ENCODE data around the gene GALP.

DNA sequence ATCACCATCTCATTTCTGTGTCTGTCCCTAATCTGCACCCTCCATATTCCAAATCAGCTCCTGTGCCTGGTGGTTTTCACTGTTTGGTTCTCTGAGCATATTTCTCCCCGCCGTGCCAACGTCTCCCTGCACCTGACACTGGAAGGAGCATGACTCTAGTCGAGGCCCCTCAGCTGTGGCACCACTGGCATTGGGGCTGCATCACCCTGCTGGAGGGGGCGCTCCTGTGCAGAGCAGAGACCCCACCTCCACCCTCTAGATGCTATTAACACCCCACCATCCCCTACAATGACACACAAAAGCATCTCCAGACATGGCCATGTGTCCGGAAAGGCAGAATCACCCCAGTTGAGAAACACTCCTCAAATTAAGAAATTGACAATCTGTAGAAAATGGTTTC lies 47.1 kb downstream of the GALP start:
- TF ChIP-seq, protein P1, sequence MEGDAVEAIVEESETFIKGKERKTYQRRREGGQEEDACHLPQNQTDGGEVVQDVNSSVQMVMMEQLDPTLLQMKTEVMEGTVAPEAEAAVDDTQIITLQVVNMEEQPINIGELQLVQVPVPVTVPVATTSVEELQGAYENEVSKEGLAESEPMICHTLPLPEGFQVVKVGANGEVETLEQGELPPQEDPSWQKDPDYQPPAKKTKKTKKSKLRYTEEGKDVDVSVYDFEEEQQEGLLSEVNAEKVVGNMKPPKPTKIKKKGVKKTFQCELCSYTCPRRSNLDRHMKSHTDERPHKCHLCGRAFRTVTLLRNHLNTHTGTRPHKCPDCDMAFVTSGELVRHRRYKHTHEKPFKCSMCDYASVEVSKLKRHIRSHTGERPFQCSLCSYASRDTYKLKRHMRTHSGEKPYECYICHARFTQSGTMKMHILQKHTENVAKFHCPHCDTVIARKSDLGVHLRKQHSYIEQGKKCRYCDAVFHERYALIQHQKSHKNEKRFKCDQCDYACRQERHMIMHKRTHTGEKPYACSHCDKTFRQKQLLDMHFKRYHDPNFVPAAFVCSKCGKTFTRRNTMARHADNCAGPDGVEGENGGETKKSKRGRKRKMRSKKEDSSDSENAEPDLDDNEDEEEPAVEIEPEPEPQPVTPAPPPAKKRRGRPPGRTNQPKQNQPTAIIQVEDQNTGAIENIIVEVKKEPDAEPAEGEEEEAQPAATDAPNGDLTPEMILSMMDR (IDR thresholded peaks at IDR 0.05), result no peak
- no peak for TF ChIP-seq EZH2 (IDR thresholded peaks at IDR 0.05; ENCODE audit: borderline replicate concordance, insufficient read depth, low read depth, low read length, poor library complexity, severe bottlenecking)
